NT2/D1 (cell line): ENCODE measurements around the gene TNS3.
A peak's percentile ranks its signal among the peaks of the same experiment; 100 is the strongest.

Experiments used
- DNase-seq: peaks from one replicate; pipeline ENCODE4 v3.0.0-alpha.2; 2011; ENCODE audit warnings: low read depth, low spot score
- H3K27me3 ChIP-seq: 2 replicates; pipeline ENCODE4 v1.6.0; 2011; ENCODE audit warnings: mild to moderate bottlenecking; ENCODE audit not compliant: insufficient read length, insufficient read depth
- H3K36me3 ChIP-seq: 2 replicates; pipeline ENCODE4 v1.6.1; 2011; ENCODE audit warnings: mild to moderate bottlenecking, low read length, mixed read lengths; ENCODE audit not compliant: insufficient read depth, insufficient read length
- H3K4me1 ChIP-seq: 2 replicates; pipeline ENCODE4 v1.5.1; 2011; ENCODE audit not compliant: insufficient read depth, insufficient read length
- H3K4me3 ChIP-seq: 2 replicates; pipeline ENCODE4 v1.5.1; 2011; ENCODE audit warnings: low read depth; ENCODE audit not compliant: insufficient read length
- H3K9ac ChIP-seq: 2 replicates; pipeline ENCODE4 v1.6.0; 2011; ENCODE audit warnings: low read depth; ENCODE audit not compliant: insufficient read length
- H3K9me3 ChIP-seq: 2 replicates; pipeline ENCODE4 v1.5.1; 2011; ENCODE audit warnings: mild to moderate bottlenecking, low read length; ENCODE audit not compliant: insufficient read depth
- SUZ12 ChIP-seq: IDR thresholded peaks from 2 replicates; pipeline ENCODE4 v1.6.1; 2011; ENCODE audit not compliant: insufficient read length, insufficient read depth; ENCODE audit errors: extremely low read depth
- YY1 ChIP-seq: IDR thresholded peaks from 2 replicates; pipeline ENCODE4 v1.6.1; 2011; ENCODE audit not compliant: insufficient read length, insufficient read depth
- ZNF274 ChIP-seq: IDR thresholded peaks from 2 replicates; pipeline ENCODE4 v1.6.1; 2011; ENCODE audit warnings: mild to moderate bottlenecking, low read depth, low read length

The TNS3 gene

GRCh38 chr7:47379629-47380324, 202.1 kb downstream of the TNS3 start:
- Histone ChIP-seq H3K27me3 (no peaks in the 10 kb centered on the region), H3K4me3 (no peak overlapping the region), H3K4me1 (peaks cover 14% of the 10 kb centered on the region), H3K9me3 (no peaks in the 10 kb centered on the region), H3K9ac (peak overlapping the region; percentile 17), H3K36me3 (peaks cover 30% of the 10 kb centered on the region)
- no peak for DNase-seq
- no peak for TF ChIP-seq SUZ12
- no peak for TF ChIP-seq ZNF274
- no peak for TF ChIP-seq YY1

- H3K9me3 ChIP-seq: no peaks in the 10 kb centered on the region
- H3K4me1 ChIP-seq: peaks cover 13% of the 10 kb centered on the region
- TF ChIP-seq SUZ12: no peak
- TF ChIP-seq ZNF274: no peak
- no peak for TF ChIP-seq YY1
- H3K27me3 ChIP-seq: no peaks in the 10 kb centered on the region
- no peak overlapping the region for H3K4me3 ChIP-seq
- H3K9ac ChIP-seq: no peak overlapping the region
- no peak for DNase-seq
- H3K36me3 ChIP-seq: peaks cover 31% of the 10 kb centered on the region
Measured at GRCh38 chr7:47378728-47379395, 203.0 kb downstream of the TNS3 start.

- Histone ChIP-seq H3K27me3 (no peaks in the 10 kb centered on the region), H3K9me3 (no peaks in the 10 kb centered on the region), H3K36me3 (peaks cover 31% of the 10 kb centered on the region), H3K4me1 (peaks cover 13% of the 10 kb centered on the region), H3K4me3 (no peak overlapping the region), H3K9ac (no peak overlapping the region)
- TF ChIP-seq YY1: no peak
- no peak for TF ChIP-seq ZNF274
- no peak for TF ChIP-seq SUZ12
- DNase-seq: no peak
Measured at GRCh38 chr7:47377741-47378140, 204.2 kb downstream of the TNS3 start.

- no peak overlapping the region for H3K9ac ChIP-seq
- H3K27me3 ChIP-seq: no peaks in the 10 kb centered on the region
- no peaks in the 10 kb centered on the region for H3K9me3 ChIP-seq
- no peak overlapping the region for H3K4me3 ChIP-seq
- H3K36me3 ChIP-seq: peaks cover 31% of the 10 kb centered on the region
- no peak for DNase-seq
- peaks cover 13% of the 10 kb centered on the region for H3K4me1 ChIP-seq
- TF ChIP-seq YY1 (no peak), ZNF274 (no peak), SUZ12 (no peak)
Measured at GRCh38 chr7:47376991-47377616, 204.8 kb downstream of the TNS3 start.

- no peak overlapping the region for H3K4me3 ChIP-seq
- H3K9me3 ChIP-seq: no peaks in the 10 kb centered on the region
- DNase-seq: no peak
- no peak for TF ChIP-seq ZNF274
- TF ChIP-seq YY1: no peak
- H3K4me1 ChIP-seq: peaks cover 7% of the 10 kb centered on the region
- peaks cover 30% of the 10 kb centered on the region for H3K36me3 ChIP-seq
- no peak overlapping the region for H3K9ac ChIP-seq
- no peaks in the 10 kb centered on the region for H3K27me3 ChIP-seq
Measured at GRCh38 chr7:47375121-47375938, 206.6 kb downstream of the TNS3 start.

GRCh38 chr7:47374538-47374937, 207.4 kb downstream of the TNS3 start:
- no peak for DNase-seq
- H3K9ac ChIP-seq: no peak overlapping the region
- H3K36me3 ChIP-seq: peaks cover 36% of the 10 kb centered on the region
- peaks cover 7% of the 10 kb centered on the region for H3K4me1 ChIP-seq
- TF ChIP-seq ZNF274: no peak
- no peaks in the 10 kb centered on the region for H3K27me3 ChIP-seq
- H3K9me3 ChIP-seq: no peaks in the 10 kb centered on the region
- no peak overlapping the region for H3K4me3 ChIP-seq

- no peaks in the 10 kb centered on the region for H3K9me3 ChIP-seq
- no peak overlapping the region for H3K9ac ChIP-seq
- H3K27me3 ChIP-seq: no peaks in the 10 kb centered on the region
- no peak for TF ChIP-seq YY1
- no peak for TF ChIP-seq SUZ12
- no peak for TF ChIP-seq ZNF274
- no peak overlapping the region for H3K4me3 ChIP-seq
- peaks cover 41% of the 10 kb centered on the region for H3K36me3 ChIP-seq
- H3K4me1 ChIP-seq: peaks cover 6% of the 10 kb centered on the region
- DNase-seq: no peak
Measured at GRCh38 chr7:47373871-47374451, 207.9 kb downstream of the TNS3 start.
